ENCODE data around the gene FGF3.

FGF3 gene

GRCh38 chr11:69843529-69843921, 24.3 kb upstream of the FGF3 start:
- TF ChIP-seq, protein P1, sequence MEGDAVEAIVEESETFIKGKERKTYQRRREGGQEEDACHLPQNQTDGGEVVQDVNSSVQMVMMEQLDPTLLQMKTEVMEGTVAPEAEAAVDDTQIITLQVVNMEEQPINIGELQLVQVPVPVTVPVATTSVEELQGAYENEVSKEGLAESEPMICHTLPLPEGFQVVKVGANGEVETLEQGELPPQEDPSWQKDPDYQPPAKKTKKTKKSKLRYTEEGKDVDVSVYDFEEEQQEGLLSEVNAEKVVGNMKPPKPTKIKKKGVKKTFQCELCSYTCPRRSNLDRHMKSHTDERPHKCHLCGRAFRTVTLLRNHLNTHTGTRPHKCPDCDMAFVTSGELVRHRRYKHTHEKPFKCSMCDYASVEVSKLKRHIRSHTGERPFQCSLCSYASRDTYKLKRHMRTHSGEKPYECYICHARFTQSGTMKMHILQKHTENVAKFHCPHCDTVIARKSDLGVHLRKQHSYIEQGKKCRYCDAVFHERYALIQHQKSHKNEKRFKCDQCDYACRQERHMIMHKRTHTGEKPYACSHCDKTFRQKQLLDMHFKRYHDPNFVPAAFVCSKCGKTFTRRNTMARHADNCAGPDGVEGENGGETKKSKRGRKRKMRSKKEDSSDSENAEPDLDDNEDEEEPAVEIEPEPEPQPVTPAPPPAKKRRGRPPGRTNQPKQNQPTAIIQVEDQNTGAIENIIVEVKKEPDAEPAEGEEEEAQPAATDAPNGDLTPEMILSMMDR (conservative IDR thresholded peaks at IDR 0.05; ENCODE audit: control insufficient read depth, insufficient read depth, low read depth, low read length) = no peak
- DNase-seq (ENCODE audit: low read depth) = no peak
- no peak overlapping the region for H3K4me3 ChIP-seq (ENCODE audit: control insufficient read depth, low read depth, low read length)

DNA sequence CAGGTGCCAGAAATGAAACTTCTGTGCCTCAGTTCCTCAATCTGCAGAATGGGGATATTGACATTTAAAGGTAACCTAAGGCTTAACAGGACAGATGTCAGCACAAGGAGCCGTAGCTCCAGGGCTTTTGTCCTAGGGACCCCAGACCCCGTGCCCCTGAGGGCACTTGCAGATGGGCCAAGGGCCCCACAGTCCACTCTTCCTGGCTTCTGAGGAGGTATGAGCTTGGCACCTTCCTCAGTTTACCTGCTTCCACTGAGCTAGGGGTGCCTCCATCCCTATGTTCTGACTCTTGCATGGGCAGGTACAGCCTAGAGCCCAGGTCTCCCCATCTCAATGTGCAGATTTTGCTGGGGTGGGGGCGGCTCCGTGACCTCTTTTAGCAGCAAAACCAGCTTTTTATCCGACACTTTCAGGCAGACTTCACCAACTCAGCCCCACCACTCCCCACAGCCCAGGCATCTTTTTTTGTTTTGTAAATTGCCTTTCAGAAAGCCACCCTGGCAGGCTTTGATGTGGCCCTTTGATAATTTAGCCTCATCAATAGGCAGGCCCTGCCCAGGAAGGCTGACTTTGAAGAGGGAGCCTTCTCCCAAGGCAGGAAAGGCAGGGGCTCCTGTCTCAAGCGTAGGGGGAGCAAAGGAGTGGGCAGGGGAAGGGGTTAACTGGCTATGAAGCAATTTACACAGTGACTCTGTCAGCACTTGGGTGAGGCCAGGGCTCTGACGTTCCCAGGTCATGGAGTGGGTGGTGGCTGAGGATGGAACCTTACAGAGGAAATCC, 23.7 kb upstream of the FGF3 start:
- DNase-seq (ENCODE audit: low read depth) = no peak
- TF ChIP-seq, protein P1 (conservative IDR thresholded peaks at IDR 0.05; ENCODE audit: control insufficient read depth, insufficient read depth, low read depth, low read length) = no peak
- H3K4me3 ChIP-seq (ENCODE audit: control insufficient read depth, low read depth, low read length) = no peak overlapping the region

- peak; percentile 16 for DNase-seq (ENCODE audit: low read depth)
- no peak overlapping the region for H3K4me3 ChIP-seq (ENCODE audit: control insufficient read depth, low read depth, low read length)
- TF ChIP-seq, protein P1 (conservative IDR thresholded peaks at IDR 0.05; ENCODE audit: control insufficient read depth, insufficient read depth, low read depth, low read length) = peak; percentile 42
Observed at GRCh38 chr11:69841859-69842698, 22.9 kb upstream of the FGF3 start.

DNA sequence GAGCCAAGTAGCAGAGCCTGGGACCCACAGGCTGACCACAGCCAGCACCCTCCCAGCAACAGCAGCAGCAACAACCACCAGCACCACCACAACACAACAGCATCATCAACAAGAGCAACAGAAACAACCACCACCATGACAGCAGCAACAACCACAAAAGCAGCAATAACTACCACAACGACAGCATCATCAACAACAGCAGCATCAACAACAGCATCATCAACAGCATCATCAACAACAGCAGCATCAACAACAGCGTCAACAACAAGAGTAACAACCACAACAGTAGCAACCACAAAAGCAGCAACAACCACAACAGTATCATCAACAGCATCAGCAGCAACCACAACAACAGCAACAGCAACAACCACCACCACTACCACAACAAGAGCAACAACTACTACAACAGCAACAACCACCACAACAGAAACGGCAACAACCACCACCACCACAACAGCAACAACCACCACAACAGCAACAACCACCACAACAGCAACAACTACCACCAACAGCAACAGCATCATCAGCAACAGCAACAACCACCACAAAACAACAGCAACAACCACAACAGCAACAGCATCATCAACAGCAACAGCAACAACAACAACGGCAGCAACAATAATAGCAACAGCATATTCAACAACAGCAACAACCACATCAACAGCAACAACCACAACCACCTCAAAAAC, 22.1 kb upstream of the FGF3 start:
- H3K4me3 ChIP-seq (ENCODE audit: control insufficient read depth, low read depth, low read length) = no peak overlapping the region
- TF ChIP-seq, protein P1 (conservative IDR thresholded peaks at IDR 0.05; ENCODE audit: control insufficient read depth, insufficient read depth, low read depth, low read length) = no peak
- no peak for DNase-seq (ENCODE audit: low read depth)

- H3K4me3 ChIP-seq (ENCODE audit: control insufficient read depth, low read depth, low read length) = no peak overlapping the region
- DNase-seq (ENCODE audit: low read depth) = no peak
- TF ChIP-seq, protein P1 (conservative IDR thresholded peaks at IDR 0.05; ENCODE audit: control insufficient read depth, insufficient read depth, low read depth, low read length) = no peak
Observed at GRCh38 chr11:69840371-69841169, 21.4 kb upstream of the FGF3 start.

DNA sequence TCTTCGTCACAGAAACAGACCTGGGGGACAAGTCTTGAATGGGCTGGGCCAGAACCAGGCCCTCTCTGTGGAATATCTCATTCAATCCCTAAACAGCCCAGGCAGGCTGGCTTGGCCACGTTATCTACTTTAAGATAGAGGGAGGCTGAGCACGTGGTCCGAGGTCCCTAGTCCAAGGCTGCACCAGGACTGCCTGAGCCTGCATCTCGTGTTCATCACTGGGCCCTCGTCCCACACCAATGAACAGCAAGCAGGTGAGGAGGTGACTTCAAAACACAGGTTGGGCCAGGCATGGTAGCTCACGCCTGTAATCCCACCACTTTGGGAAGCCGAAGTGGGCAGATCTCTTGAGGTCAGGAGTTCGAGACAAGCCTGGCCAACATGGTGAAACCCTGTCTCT, 20.3 kb upstream of the FGF3 start:
- no peak for DNase-seq (ENCODE audit: low read depth)
- H3K4me3 ChIP-seq (ENCODE audit: control insufficient read depth, low read depth, low read length) = no peak overlapping the region
- TF ChIP-seq, protein P1 (conservative IDR thresholded peaks at IDR 0.05; ENCODE audit: control insufficient read depth, insufficient read depth, low read depth, low read length) = no peak
